ENCODE results near the gene EXOC4. TPM values are rescaled to one million over a fixed set of nuclear protein-coding genes. Genes with fewer than 3 reads are reported as not detected.
A peak's percentile ranks its signal among the peaks of the same experiment; 100 is the strongest.

Gene EXOC4
- total and polyA plus RNA-seq, 9 donors: 26.8 to 80.5 (median 70.7) TPM

DNA sequence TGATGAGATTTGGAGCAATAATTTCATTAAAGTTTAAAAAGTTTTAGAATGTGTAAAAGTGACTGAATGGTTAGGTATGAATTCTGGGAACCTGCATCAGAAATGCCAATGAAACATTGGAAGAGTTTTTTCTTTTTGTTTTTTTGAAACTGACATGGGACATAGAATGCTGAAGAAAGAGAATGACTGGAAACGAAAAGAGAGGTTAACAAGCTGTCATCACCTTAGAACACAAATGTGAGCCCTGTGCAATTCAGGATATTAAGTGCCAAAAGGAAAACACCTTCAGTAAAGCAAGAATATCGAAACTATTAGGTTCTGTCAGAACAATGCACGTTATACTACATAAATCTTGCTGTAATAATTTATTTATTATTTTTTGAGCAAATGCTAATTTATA, 12.6 kb upstream of the EXOC4 start:
- Histone ChIP-seq H3K9me3 (no peaks in the 10 kb centered on the region), H3K27me3 (no peaks in the 10 kb centered on the region), H3K27ac (no peak overlapping the region), H3K36me3 (no peaks in the 10 kb centered on the region), H3K4me3 (no peak overlapping the region), H3K4me1 (ENCODE audit: insufficient read depth) (no peaks in the 10 kb centered on the region)
- WGBS, 3 donors: 73 to 76% (median 76%) methylated on average over 3 of the region's 3 CpGs
- intact Hi-C loops (cut with DNase I): no loop called here
- TF ChIP-seq EP300 (IDR thresholded peaks at IDR 0.05): no peak
- no peak for TF ChIP-seq POLR2A (IDR thresholded peaks at IDR 0.05)
- TF ChIP-seq, protein P1, sequence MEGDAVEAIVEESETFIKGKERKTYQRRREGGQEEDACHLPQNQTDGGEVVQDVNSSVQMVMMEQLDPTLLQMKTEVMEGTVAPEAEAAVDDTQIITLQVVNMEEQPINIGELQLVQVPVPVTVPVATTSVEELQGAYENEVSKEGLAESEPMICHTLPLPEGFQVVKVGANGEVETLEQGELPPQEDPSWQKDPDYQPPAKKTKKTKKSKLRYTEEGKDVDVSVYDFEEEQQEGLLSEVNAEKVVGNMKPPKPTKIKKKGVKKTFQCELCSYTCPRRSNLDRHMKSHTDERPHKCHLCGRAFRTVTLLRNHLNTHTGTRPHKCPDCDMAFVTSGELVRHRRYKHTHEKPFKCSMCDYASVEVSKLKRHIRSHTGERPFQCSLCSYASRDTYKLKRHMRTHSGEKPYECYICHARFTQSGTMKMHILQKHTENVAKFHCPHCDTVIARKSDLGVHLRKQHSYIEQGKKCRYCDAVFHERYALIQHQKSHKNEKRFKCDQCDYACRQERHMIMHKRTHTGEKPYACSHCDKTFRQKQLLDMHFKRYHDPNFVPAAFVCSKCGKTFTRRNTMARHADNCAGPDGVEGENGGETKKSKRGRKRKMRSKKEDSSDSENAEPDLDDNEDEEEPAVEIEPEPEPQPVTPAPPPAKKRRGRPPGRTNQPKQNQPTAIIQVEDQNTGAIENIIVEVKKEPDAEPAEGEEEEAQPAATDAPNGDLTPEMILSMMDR (IDR thresholded peaks at IDR 0.05): no peak
- DNase-seq: no peak

DNA sequence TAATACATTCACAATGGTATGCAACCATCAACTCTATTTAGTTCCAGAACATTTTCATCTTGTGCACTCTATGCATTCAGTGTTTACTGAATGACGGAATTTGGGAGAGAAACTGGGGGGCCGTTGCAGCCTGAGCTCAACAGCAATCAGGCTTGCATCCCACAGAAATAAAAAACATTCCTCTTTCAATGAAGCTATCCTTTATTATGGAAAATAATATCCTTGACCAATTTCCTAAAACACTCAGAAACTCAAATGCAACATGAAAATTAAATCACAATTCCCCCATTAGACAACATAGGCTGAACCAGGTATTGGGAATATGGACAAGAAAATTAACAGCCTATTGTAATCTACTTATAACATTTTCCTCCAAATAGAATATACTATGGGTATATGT, 6.3 kb upstream of the EXOC4 start:
- TF ChIP-seq EP300 (IDR thresholded peaks at IDR 0.05) (no peak), POLR2A (IDR thresholded peaks at IDR 0.05) (no peak)
- TF ChIP-seq, protein P1 (IDR thresholded peaks at IDR 0.05): no peak
- H3K4me1 ChIP-seq (ENCODE audit: insufficient read depth): no peaks in the 10 kb centered on the region
- H3K9me3 ChIP-seq: no peaks in the 10 kb centered on the region
- no peaks in the 10 kb centered on the region for H3K36me3 ChIP-seq
- H3K27ac ChIP-seq: no peak overlapping the region
- intact Hi-C loops (cut with DNase I): no loop called here
- no peaks in the 10 kb centered on the region for H3K27me3 ChIP-seq
- H3K4me3 ChIP-seq: no peak overlapping the region
- no peak for DNase-seq
- WGBS, 3 donors: 63 to 78% (median 68%) methylated on average over 2 of the region's 2 CpGs

DNA sequence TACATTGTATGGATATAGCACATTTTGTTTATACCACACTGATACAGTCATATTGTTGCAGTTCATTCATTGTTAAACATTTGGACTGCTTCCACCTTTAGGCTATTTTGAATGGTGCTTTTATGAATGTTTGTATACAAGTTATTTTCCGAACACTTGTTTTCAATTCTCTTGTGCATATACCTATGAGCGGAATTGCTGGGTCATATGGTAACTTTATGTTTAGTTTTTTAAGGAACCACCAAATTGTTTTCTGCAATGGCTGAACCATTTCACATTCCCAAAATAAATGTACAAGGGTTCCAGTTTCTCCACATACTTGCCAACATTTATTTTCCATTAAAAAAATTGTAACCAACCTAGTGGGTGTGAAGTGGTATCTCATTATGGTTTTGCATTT, 4.0 kb upstream of the EXOC4 start:
- 93 to 97% (median 96%) methylated on average over 2 of the region's 2 CpGs for WGBS, 3 donors
- Histone ChIP-seq H3K9me3 (no peaks in the 10 kb centered on the region), H3K4me1 (ENCODE audit: insufficient read depth) (no peaks in the 10 kb centered on the region), H3K4me3 (no peak overlapping the region), H3K27me3 (no peaks in the 10 kb centered on the region), H3K36me3 (no peaks in the 10 kb centered on the region), H3K27ac (no peak overlapping the region)
- TF ChIP-seq POLR2A (IDR thresholded peaks at IDR 0.05) (no peak), EP300 (IDR thresholded peaks at IDR 0.05) (no peak)
- TF ChIP-seq, protein P1 (IDR thresholded peaks at IDR 0.05): no peak
- no peak for DNase-seq
- intact Hi-C loops (cut with DNase I): no loop called here

DNA sequence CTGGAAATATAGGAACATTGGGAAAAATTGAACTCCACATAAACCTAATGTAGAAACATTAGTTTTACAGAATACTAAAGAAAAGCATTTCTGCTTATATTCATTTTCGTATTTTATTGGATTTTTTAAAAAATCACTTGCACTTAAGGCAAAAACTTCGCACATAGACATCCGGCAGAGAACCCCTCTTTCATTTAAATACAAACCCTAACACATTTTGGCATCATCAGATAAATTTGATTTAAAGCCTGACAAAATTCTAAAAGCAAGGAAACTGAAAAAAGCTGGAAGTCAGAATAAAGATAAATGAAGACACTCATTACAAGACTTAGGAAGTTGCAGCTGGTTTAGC, 396 bp upstream of the EXOC4 start:
- WGBS, 3 donors: 64 to 73% (median 72%) methylated on average over 3 of the region's 3 CpGs
- intact Hi-C loops (cut with DNase I): no loop called here
- Histone ChIP-seq H3K27me3 (no peaks in the 10 kb centered on the region), H3K36me3 (no peaks in the 10 kb centered on the region), H3K4me1 (ENCODE audit: insufficient read depth) (no peaks in the 10 kb centered on the region), H3K27ac (no peak overlapping the region), H3K9me3 (no peaks in the 10 kb centered on the region), H3K4me3 (no peak overlapping the region)
- no peak for TF ChIP-seq EP300 (IDR thresholded peaks at IDR 0.05)
- TF ChIP-seq POLR2A (IDR thresholded peaks at IDR 0.05): no peak
- TF ChIP-seq, protein P1 (IDR thresholded peaks at IDR 0.05): no peak
- DNase-seq: no peak

DNA sequence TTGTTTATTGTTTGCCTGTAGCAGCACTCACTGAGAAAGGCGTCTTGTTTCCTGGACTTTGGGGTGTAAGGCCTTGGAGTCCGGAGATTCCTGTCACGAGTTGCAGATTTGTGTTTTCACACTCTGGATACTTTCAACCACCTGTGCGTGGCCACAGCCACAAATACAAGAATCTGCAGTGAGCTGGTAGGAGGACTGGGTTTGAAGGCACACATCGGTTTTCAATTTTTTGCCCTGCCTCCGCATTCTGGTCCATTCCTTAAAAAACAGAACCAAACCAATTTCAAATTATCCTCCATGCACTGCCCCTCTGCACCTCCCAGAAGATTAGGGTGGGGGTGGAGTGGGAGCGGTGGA, 619 bp downstream of the EXOC4 start:
- Histone ChIP-seq H3K27ac (peak overlapping the region in 1 of 2 donors; percentile 58), H3K4me3 (peak overlapping the region; percentile 82), H3K4me1 (ENCODE audit: insufficient read depth) (no peaks in the 10 kb centered on the region), H3K9me3 (no peaks in the 10 kb centered on the region), H3K36me3 (no peaks in the 10 kb centered on the region), H3K27me3 (no peaks in the 10 kb centered on the region)
- TF ChIP-seq EP300 (IDR thresholded peaks at IDR 0.05) (no peak), POLR2A (IDR thresholded peaks at IDR 0.05) (no peak)
- TF ChIP-seq, protein P1 (IDR thresholded peaks at IDR 0.05): no peak
- 2 to 4% (median 3%) methylated on average over 7 of the region's 7 CpGs for WGBS, 3 donors
- intact Hi-C loops (cut with DNase I): no loop called here
- DNase-seq: no peak

All from ovary (tissue), 9 donors.